Suprapubic skin (tissue), 4 donors: ENCODE data around the gene GRIA3.

ENCODE experiments used
- POLR2A ChIP-seq, 2 donors: fragments of 450-650 bp; IDR thresholded peaks; one replicate each; pipeline ENCODE4 v1.6.1; 2017; ENCODE audit warnings: antibody characterized with exemption in 2 of 2, mild to moderate bottlenecking in 2 of 2, moderate library complexity in 2 of 2
- POLR2AphosphoS5 ChIP-seq, 3 donors: sonication (generic); formaldehyde crosslinking; IDR thresholded peaks; one replicate each; pipeline ENCODE4 v1.6.1; 2017; ENCODE audit warnings: antibody characterized with exemption in 3 of 3

- TF ChIP-seq POLR2AphosphoS5 (IDR thresholded peaks at IDR 0.05), result no peak
- TF ChIP-seq POLR2A (IDR thresholded peaks at IDR 0.05), result no peak
These were observed 43.2 kb upstream of the GRIA3 start for GRCh38 chrX:123140904-123141303.
